Fibroblast of skin of left biceps (primary cell): ENCODE results near the gene PLIN4.
"Not testable (repeated sequence)": the region's sequence is repeated elsewhere in the genome, so short reads cannot be mapped to it uniquely, and the experiment has no call there.

Experiments
- DNase-seq, 2 experiments: peaks; one replicate each; pipeline ENCODE4 v3.0.0-alpha.2; 2013; ENCODE audit warnings: low read depth in 2 of 2

Gene PLIN4, protein sequence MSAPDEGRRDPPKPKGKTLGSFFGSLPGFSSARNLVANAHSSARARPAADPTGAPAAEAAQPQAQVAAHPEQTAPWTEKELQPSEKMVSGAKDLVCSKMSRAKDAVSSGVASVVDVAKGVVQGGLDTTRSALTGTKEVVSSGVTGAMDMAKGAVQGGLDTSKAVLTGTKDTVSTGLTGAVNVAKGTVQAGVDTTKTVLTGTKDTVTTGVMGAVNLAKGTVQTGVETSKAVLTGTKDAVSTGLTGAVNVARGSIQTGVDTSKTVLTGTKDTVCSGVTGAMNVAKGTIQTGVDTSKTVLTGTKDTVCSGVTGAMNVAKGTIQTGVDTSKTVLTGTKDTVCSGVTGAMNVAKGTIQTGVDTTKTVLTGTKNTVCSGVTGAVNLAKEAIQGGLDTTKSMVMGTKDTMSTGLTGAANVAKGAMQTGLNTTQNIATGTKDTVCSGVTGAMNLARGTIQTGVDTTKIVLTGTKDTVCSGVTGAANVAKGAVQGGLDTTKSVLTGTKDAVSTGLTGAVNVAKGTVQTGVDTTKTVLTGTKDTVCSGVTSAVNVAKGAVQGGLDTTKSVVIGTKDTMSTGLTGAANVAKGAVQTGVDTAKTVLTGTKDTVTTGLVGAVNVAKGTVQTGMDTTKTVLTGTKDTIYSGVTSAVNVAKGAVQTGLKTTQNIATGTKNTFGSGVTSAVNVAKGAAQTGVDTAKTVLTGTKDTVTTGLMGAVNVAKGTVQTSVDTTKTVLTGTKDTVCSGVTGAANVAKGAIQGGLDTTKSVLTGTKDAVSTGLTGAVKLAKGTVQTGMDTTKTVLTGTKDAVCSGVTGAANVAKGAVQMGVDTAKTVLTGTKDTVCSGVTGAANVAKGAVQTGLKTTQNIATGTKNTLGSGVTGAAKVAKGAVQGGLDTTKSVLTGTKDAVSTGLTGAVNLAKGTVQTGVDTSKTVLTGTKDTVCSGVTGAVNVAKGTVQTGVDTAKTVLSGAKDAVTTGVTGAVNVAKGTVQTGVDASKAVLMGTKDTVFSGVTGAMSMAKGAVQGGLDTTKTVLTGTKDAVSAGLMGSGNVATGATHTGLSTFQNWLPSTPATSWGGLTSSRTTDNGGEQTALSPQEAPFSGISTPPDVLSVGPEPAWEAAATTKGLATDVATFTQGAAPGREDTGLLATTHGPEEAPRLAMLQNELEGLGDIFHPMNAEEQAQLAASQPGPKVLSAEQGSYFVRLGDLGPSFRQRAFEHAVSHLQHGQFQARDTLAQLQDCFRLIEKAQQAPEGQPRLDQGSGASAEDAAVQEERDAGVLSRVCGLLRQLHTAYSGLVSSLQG (N-terminal part only)

DNA sequence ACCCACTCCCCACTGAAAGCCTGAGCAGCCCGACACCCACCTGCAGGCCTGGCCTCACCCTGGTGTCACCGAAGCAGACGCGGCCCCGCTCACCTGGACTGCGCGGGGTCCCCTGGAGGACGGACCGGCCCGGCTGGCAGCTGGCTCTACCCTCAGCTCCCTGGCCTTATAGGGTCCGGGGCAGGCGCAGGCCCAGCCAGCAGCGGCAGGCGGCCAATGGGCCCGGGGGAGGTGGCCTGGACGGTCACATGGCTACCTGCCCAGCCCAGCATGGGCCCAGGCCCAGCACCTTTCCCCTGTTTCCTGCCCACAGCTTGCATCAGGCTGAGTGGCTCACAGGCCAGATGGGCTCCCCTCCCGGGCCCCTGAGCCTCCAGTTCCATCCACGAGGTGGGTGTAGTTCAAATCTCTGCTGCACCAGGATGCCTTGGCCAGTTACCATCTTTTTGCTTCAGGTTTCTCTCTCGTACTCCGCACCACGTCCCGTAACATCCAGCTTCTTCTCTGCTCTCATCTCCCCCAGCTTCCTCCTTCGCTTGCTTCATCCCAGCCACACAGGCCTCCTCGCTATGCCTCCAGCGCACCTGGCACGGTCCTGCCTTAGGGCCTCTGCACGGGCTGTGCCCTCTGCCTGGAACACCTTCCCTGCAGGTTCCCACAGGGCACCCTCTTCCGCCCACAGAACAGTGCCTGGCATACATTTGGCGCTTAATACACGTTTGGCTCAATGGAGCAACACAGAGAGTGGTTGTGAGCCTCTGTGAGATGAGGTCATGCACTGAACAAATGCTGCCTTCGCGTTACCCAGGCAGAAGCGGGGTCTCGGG is at the start of gene PLIN4:
Gene PLIN4, minus strand, starts transcription at position 142 of the 827 bp plus-strand sequence. CDS start 214 bp downstream, outside the sequence.
- DNase-seq = peak in 1 of 2 experiments; percentile 4

DNA sequence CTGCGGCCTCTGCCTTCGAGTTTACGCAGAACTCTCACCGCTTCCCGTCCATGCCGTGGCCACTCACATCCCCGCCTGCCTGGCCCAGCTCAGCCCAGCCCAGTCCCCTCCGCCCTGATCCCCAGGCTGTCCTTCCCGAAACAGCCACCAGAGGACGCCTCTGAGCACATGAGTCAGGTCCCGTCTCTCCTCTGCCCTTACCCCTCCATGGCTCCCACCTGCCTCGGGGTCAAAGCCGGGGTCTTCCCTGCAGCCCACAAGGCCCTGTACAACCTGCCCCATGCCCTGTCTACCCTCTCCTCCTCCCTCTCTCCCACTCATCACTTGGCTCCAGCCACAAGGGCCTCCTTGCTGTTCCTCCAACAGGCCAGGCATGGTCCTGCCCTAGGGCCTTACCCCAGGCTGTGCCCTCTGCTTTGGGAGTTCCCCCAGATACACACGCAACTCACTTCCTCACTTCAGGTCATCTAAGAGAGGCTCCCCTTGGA is 49.3 kb upstream of the PLIN4 start:
- no peak for DNase-seq

DNA sequence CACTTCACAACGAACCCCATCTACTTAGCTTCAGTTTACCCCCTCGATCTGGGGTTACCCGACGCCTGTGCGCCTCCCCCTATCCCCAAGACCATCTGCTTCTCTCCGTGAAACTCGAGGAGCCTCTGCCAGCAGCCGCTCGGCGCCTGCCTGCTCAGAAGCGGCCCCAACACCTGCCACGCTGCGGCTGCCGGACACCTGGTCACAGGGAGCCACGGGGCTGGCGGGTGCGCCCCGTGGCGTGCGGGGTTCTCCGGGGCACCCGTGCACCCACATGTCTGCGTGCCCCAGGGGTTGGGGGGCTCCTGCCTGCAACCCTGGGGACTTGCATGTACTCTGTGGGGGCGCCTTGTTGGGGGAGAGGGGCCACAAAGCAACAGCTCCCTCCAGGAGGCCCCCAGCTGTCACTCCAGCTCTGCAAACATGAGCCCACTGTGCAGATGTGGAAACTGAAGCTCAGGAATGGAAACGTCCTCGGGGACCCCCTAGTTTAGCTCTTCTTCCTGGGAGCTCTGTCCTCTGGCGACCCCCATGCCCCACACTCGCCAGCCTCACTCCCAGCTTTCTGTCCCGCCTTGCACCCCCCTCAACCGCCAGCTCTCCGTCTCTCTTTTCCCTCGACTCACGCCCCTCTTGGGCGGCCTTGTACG is 48.2 kb upstream of the PLIN4 start:
- DNase-seq = no peak

DNA sequence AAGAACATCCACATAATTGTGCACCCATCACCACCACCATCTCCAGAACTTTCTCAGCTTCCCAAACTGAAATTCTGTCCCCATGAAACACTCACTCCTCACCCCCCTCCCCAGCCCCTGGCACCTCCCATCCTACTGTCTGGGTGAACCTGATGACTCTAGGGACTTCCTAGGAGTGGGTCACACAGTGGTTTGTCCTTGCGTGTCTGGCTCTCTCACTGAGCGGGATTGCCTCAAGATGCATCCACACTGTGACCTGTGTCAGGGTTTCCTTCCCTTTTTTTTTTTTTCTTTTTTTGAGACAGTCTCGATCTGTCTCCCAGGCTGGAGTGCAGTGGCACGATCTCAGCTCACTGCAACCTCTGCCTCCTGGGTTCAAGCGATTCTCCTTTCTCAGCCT is 45.3 kb upstream of the PLIN4 start:
- DNase-seq = not testable (repeated sequence)

DNA sequence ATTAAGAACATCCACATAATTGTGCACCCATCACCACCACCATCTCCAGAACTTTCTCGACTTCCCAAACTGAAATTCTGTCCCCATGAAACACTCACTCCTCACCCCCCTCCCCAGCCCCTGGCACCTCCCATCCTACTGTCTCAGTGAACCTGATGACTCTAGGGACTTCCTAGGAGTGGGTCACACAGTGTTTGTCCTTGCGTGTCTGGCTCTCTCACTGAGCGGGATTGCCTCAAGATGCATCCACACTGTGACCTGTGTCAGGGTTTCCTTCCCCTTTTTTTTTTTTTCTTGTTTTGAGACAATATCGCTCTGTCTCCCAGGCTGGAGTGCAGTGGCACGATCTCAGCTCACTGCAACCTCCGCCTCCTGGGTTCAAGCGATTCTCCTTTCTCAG is 43.8 kb upstream of the PLIN4 start:
- DNase-seq = not testable (repeated sequence)

DNA sequence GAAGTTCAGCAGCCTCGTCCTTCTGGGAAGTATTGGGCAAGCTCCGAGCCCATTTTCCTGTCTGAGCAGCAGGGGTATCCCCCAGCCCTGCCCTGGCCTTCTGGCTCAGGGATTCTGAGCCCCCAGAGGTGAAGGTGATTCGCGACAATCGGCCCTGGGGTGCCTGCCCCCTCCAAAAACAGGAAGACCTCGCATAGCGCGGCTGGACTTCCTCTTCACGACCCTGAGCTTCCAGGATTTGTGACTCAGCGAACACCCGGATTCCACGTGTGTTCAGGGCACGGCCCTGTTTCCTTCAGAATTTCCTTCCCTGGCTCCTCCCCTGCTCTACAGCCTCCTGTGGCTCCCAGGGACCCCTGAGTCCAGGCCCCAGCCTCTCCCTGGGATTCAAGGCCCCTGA is 41.3 kb upstream of the PLIN4 start, which contains the start of gene SEMA6B:
Gene SEMA6B, minus strand, starts transcription at position 116 of the 400 bp plus-strand sequence. CDS start 1,227 bp downstream, outside the sequence.
- DNase-seq = no peak

DNA sequence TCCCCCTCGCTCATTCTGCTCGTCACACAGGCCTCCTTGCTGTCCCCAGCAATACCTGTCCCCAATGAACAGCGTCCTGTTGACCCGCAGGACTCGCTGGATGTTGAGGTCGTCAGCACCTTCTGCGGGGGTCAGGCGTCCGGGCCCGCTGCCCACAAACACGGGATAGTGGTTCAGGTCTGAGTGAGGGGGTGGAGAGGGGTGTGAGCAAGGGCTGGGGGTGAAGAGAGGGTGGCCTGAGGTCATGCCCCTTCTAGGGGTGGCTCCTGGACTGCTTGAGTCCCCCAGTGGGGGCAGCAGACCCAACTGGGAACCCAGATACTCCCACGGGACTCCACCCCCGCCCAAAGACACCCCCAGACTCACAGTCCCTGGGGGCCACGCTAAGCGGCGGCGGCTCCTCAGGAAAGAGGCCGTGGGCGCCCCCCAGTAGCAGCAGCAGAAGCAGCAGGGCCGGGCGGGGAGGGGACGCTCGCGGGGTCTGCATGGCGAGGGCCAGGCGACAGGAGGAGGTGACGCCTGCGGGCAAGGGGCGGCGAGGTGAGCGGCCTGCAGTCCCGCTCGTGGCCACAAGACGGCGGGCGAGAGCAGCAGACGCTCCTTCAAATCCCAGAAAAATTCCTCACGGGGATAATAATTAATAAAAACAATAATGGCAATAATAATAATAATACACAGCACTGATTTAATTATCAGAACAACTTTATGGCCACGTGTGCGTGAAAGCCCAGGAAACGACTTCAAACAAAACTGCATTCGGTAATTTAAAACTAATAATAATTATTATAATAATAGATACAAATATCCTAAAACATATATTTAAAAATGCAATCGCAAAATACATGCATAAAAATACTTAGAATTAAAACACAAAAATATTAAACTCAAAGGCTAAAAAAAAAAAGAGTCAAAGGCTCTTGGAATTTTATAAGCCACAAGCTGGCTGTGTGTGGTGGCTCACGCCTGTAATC is 40.0 kb upstream of the PLIN4 start:
- DNase-seq = no peak

DNA sequence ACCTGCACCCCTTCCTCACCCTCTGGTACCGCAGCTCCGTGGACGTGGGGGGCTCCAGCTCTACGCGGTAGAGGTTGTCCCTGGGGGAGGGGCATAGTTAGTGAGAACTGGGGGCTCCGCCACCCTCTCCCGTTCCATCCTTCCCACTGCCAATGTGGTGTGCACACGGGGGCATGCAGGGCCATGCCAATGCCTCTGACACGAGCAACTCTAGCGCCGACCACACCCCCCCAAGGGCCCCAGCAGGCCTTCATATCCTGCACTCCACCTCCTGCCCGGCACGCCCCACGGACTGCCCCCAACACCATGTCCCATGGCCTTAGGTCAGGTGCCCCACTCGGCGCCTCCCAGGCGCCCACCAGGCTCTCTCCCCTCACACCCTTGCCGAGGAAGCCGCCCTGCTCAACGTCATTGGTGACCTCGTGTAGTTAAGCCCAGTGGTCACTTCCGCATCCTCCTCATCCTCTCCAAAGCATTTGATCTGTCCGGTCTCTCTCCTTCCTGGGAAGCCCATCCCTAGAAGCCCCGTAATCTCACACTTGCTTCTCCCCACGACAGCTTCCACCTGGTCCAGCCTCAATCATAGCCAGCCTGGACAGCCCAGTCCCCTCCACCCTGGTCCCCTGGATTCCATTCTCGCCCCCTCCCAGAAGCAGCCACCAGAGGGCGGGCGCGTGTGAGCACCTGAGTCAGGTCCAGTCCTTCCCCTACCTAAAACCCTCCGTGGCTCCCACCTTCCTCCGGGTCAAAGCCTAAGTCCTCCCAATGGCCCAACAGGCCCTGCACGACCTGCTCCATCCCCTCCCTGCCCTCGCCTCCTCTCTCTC is 39.1 kb upstream of the PLIN4 start:
- no peak for DNase-seq

DNA sequence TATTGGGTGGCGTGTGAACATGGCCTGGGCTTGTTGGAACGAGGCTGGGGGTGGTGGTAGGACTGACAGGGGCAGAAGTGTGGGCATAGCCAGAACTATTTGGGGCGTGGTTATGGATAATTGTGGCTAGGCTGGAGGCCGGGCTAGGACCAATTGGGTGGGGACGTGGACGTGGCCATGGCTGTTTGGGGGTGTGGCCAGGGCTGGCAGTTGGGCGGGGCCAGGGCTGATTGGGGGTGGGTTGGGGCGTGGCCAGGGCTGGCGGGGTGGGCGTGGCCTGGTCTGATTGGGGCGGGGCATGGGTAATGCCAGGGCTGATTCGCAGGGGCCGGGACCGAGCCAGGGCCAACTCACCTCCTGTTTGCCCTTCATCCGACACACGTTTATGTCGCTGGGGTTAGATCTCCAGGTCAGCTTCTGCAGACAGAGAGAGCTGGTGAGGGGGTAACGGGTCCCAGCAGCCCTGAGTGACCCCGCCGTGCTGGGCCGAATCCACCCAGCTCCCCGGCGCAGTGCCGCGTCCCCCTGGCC is 38.4 kb upstream of the PLIN4 start:
- DNase-seq = no peak

DNA sequence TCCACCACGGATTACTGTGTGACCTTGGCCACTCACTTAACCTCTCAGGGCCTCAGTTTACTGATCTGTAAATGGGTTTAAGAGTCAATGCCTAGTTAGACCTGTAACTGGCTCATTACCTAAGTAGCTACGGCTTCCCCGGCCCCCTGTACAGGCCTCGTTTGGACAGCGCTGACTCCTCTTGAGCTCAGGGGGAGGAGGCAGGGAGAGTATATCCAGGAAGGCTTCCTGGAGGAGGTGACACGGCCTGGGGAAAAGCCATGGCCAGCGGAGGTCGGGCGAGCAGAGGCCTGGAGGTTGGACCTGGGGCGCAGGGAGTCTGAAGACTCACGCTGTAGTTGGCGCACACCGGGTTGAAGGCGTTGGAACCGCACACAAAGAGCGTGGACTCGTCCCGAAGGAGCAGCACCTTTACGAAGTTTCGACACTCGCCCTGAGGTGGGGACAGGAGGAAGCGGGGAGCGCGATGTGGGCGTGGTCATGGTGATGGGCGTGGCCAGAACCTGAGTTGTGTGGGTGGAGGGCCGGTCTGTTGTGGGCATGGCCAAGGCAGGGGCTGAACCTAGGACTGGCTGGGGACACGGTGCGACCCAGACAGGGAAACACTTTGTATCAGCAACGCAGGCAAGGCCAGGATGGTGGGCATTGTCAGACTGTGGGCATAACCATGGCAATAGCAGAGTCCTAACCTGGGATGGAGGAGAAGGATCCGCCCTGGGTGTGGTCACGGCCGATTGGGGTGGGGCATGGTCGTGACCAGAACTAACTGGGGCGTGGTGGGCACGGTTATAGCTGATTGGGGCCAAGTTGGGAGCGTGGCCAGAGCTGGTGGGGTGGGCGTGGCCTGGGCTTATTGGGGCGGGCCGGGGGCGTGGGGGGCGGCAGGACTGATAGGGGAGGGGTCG is 37.6 kb upstream of the PLIN4 start:
- DNase-seq = no peak

DNA sequence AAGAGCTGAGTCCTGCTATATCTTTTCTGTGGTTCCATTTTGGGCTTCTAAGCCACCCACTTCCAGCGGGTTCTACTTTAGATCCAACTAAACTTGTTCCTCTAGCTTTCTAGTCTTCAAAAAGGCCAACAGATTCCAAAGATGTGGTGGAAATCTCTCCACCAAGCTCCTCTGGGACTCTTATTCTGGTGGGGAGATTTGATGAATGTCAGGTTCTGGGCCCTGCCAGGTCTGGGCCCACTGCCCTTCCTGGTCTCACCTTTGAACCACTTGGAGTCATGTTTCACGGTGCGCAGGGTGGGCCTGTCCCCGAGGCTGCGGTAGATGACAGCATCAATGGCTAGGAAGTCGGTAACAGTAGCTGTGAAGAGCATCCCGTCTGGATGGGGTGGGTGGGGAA is 36.4 kb upstream of the PLIN4 start:
- no peak for DNase-seq

DNA sequence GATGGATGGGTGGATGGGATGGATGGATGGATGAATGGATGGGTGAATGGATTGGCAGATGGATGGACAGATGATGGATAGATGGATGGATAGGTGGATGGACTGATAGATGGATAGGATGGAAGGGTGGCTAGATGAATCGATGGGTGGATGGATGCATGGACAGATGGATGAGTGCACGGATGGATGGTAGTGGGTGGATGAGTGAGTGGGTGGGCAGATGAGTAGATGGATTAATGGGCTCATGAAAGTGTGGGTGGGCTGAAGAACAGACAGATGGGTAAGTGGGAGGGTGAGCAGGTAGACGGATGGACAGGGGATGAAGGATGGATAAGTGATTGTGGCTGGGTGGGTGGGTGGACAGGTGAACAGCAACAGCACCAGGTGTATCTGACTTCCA is 35.5 kb upstream of the PLIN4 start:
- DNase-seq = no peak

DNA sequence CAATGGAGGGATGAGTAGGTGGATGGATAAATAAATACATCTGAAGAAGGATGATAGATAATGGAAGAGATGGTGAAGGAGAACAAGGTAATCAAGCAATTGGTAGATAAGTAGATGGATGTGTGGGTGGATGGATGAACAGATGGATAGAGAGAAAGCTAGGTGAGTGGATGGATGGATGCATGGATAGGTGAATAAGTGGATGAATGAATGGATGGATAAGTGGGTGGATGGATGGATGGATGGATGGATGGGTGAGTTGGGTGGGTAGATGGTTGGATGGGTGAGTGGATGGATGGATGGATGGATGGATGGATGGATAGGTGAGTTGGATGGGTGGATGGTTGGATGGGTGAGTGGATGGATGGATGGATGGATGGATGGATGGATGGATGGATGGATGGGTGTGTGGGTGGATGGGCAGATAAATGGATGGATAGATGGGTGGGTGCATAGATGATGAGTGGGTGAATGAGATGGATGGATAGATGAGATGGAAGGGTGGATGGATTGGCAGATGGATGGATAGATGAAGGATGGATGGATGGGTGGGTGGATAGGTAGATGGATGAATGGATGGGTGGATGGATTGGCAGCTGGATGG is 34.9 kb upstream of the PLIN4 start:
- no peak for DNase-seq

DNA sequence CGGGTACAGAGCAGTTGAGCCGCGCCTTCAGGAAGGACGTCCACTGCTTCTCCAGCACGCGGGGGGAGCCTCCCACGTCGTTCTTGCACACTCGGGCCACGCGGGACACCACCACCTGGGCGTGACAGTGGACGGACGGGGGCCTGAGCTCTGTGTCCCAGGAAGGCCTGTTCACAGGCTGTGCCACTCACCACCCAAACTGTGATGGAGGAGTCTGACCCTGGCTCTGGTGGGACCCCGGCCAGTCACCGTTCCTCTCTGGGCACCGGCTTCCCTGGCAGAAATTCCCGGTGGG is 34.2 kb upstream of the PLIN4 start:
- no peak for DNase-seq

DNA sequence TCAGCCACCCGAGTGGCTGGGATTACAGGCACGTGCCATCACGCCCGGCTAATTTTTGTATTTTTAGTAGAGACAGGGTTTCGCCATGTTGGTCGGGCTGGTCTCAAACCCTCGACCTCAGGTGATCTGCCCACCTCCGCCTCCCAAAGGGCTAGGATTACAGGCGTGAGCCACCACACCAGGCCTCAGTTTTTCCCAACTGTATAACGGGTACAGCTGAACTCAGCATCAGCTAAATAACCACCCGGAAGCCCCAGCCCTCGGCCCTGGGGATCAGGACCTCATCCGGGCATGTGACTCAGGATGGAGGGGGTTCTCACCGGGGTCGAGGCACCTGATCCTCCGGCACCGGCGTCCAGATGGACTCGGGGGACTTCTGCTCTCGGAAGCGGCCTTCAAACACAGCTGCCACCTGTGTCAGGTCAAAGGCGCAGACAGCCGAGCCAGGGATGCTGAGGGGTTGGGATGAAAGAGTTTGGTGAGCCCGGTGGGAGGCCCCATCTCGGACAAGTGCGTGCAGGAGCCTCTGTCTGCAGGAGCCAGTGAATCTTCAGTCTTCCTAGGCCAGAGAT is 32.3 kb upstream of the PLIN4 start:
- no peak for DNase-seq

DNA sequence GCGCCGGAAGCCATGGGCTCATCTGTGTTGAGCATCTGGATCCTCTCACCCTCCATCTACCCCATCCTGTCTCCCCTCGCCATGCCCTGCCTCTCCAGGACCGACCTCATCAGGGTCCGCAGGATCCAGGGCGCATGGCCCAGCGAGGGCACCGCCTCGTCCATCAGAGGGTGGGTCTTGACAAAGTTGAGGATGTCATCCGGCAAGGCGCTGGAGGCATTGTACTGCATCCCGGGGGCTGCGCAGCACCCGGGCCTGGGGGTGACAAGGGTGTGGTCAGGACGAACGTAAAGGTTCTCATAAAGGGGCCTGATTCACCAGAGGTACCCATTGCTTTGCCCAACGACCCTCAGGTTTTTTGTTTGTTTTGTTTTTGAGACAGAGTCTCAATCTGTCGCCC is 31.7 kb upstream of the PLIN4 start:
- no peak for DNase-seq
